OCI-LY3 (cell line): ENCODE results near the gene CARD11.

Experiments
- H2AFZ ChIP-seq: fragments of 200-600, 300-600 bp; shearing (Covaris generic); 2 replicates; pipeline ENCODE4 v1.6.0; 2014; ENCODE audit warnings: antibody characterized with exemption, low read depth, low read length
- H3K27ac ChIP-seq: fragments of 200-600, 300-600 bp; sonication (generic); 2 replicates; pipeline ENCODE4 v1.5.1; 2014; ENCODE audit warnings: mild to moderate bottlenecking, low read length, moderate library complexity, mixed read lengths
- H3K27me3 ChIP-seq: fragments of 200-600, 300-600 bp; sonication (generic); 2 replicates; pipeline ENCODE4 v1.6.1; 2014; ENCODE audit warnings: low read depth, low read length, mixed read lengths
- H3K36me3 ChIP-seq: fragments of 200-600, 300-600 bp; sonication (generic); replicated peaks from 2 replicates; pipeline ENCODE3; 2014; ENCODE audit warnings: low read depth, low read length, mixed read lengths
- H3K4me1 ChIP-seq: fragments of 300-600, 200-600 bp; sonication (generic); 2 replicates; pipeline ENCODE4 v1.6.1; 2014; ENCODE audit warnings: low read length, mixed read lengths
- H3K4me2 ChIP-seq: fragments of 200-600, 300-600 bp; sonication (generic); 2 replicates; pipeline ENCODE4 v1.6.1; 2014; ENCODE audit warnings: low read length, mixed read lengths
- H3K4me3 ChIP-seq: fragments of 300-600, 200-600 bp; sonication (generic); 2 replicates; pipeline ENCODE4 v1.5.1; 2014; ENCODE audit warnings: antibody characterized with exemption, mild to moderate bottlenecking, low read length, moderate library complexity
- H3K79me2 ChIP-seq: fragments of 300-600, 200-600 bp; shearing (Covaris generic); 2 replicates; pipeline ENCODE4 v1.6.1; 2014; ENCODE audit warnings: mild to moderate bottlenecking, low read length, mixed read lengths
- H3K9ac ChIP-seq: fragments of 300-600, 200-600 bp; shearing (Covaris generic); 2 replicates; pipeline ENCODE4 v1.6.0; 2014; ENCODE audit warnings: mild to moderate bottlenecking, low read length, moderate library complexity
- H3K9me3 ChIP-seq: fragments of 200-600, 300-600 bp; shearing (Covaris generic); 2 replicates; pipeline ENCODE4 v1.6.1; 2014; ENCODE audit warnings: low read length, mixed read lengths; ENCODE audit not compliant: insufficient read depth
- H4K20me1 ChIP-seq: fragments of 200-600, 300-600 bp; sonication (generic); 2 replicates; pipeline ENCODE4 v1.6.1; 2016; ENCODE audit warnings: low read length, mixed read lengths; ENCODE audit not compliant: insufficient read depth
- EZH2phosphoT487 ChIP-seq: fragments of 200-600 bp; shearing (Covaris generic); IDR thresholded peaks from 2 replicates; pipeline ENCODE4 v1.6.1; 2018; ENCODE audit warnings: antibody characterized with exemption, mixed run types, low read depth
- TF ChIP-seq, protein P1 (sequence below): fragments of 200-600, 300-600 bp; sonication (generic); IDR thresholded peaks from 2 replicates; pipeline ENCODE4 v1.5.1; 2014; ENCODE audit warnings: antibody characterized with exemption, low read length, low read depth

Gene CARD11

GRCh38 chr7:2972835-2973161 lies 70.9 kb downstream of the CARD11 start:
- Histone ChIP-seq H3K27me3 (no peaks in the 10 kb centered on the region), H3K9ac (no peak overlapping the region), H3K9me3 (no peaks in the 10 kb centered on the region), H4K20me1 (peaks cover 3% of the 10 kb centered on the region; the same call in 1 of the 2 replicates), H3K27ac (no peak overlapping the region), H3K4me1 (peaks cover 10% of the 10 kb centered on the region), H2AFZ (no peak overlapping the region), H3K79me2 (peaks cover 7% of the 10 kb centered on the region), H3K4me3 (no peak overlapping the region), H3K36me3 (peaks cover 38% of the 10 kb centered on the region), H3K4me2 (no peak overlapping the region)
- TF ChIP-seq EZH2phosphoT487 = no peak
- TF ChIP-seq, protein P1, sequence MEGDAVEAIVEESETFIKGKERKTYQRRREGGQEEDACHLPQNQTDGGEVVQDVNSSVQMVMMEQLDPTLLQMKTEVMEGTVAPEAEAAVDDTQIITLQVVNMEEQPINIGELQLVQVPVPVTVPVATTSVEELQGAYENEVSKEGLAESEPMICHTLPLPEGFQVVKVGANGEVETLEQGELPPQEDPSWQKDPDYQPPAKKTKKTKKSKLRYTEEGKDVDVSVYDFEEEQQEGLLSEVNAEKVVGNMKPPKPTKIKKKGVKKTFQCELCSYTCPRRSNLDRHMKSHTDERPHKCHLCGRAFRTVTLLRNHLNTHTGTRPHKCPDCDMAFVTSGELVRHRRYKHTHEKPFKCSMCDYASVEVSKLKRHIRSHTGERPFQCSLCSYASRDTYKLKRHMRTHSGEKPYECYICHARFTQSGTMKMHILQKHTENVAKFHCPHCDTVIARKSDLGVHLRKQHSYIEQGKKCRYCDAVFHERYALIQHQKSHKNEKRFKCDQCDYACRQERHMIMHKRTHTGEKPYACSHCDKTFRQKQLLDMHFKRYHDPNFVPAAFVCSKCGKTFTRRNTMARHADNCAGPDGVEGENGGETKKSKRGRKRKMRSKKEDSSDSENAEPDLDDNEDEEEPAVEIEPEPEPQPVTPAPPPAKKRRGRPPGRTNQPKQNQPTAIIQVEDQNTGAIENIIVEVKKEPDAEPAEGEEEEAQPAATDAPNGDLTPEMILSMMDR = no peak

- H3K4me2 ChIP-seq = no peak overlapping the region
- no peak overlapping the region for H3K9ac ChIP-seq
- no peak overlapping the region for H2AFZ ChIP-seq
- H3K27ac ChIP-seq = no peak overlapping the region
- peaks cover 3% of the 10 kb centered on the region; the same call in 1 of the 2 replicates for H4K20me1 ChIP-seq
- peaks cover 1% of the 10 kb centered on the region; the same call in 1 of the 2 replicates for H3K79me2 ChIP-seq
- no peak for TF ChIP-seq EZH2phosphoT487
- TF ChIP-seq, protein P1 = no peak
- H3K9me3 ChIP-seq = no peaks in the 10 kb centered on the region
- H3K4me3 ChIP-seq = no peak overlapping the region
- H3K27me3 ChIP-seq = no peaks in the 10 kb centered on the region
- H3K4me1 ChIP-seq = peaks cover 4% of the 10 kb centered on the region
- H3K36me3 ChIP-seq = peaks cover 40% of the 10 kb centered on the region
These were observed 71.5 kb downstream of the CARD11 start for GRCh38 chr7:2971914-2972834.

DNA sequence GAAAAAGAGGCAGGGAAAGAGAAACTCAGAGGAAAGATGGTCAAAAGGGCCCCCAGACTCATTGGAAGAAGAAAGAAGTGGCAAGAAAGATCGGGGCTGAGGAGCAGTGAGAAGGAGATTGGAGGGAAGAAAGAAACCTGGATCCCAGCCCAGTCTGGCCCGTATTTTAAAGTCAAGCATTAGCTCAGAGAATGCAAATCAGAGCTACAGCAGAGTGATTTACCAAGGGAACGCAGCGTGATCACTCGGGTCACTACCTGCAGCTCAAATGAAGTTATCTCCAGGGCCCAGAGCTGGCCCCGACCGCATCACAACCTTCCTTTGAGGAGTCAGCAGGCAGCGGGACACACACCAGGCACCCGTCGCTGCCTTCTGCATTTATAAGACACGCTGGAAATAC lies 72.8 kb downstream of the CARD11 start:
- TF ChIP-seq, protein P1 = no peak
- no peak for TF ChIP-seq EZH2phosphoT487
- Histone ChIP-seq H3K79me2 (no peaks in the 10 kb centered on the region; the same call in 1 of the 2 replicates), H3K4me2 (no peak overlapping the region), H3K27ac (no peak overlapping the region), H3K36me3 (peaks cover 50% of the 10 kb centered on the region), H3K9me3 (no peaks in the 10 kb centered on the region), H3K27me3 (no peaks in the 10 kb centered on the region), H2AFZ (no peak overlapping the region), H3K4me1 (no peaks in the 10 kb centered on the region), H3K9ac (no peak overlapping the region), H4K20me1 (peaks cover 3% of the 10 kb centered on the region; the same call in 1 of the 2 replicates), H3K4me3 (no peak overlapping the region)

- Histone ChIP-seq H2AFZ (no peak overlapping the region), H3K27ac (no peak overlapping the region), H3K9me3 (no peaks in the 10 kb centered on the region), H3K79me2 (no peaks in the 10 kb centered on the region; the same call in 1 of the 2 replicates), H4K20me1 (peaks cover 3% of the 10 kb centered on the region; the same call in 1 of the 2 replicates), H3K4me1 (no peaks in the 10 kb centered on the region), H3K27me3 (no peaks in the 10 kb centered on the region), H3K4me3 (no peak overlapping the region), H3K4me2 (no peak overlapping the region), H3K36me3 (peaks cover 52% of the 10 kb centered on the region), H3K9ac (no peak overlapping the region)
- TF ChIP-seq, protein P1 = no peak
- no peak for TF ChIP-seq EZH2phosphoT487
These were observed 73.4 kb downstream of the CARD11 start for GRCh38 chr7:2970307-2970664.
